Activated CD4-positive, alpha-beta T cell treated with anti-CD3 and anti-CD28 coated beads, Interleukin-2, amount 10 ng/mL, durations not matched to agents 7 days and 5 days (primary cell): Measurements from ENCODE around the gene PTGS1. TPM values are rescaled to one million over a fixed set of nuclear protein-coding genes. Genes with fewer than 3 reads are reported as not detected.

Source experiments
- CTCF ChIA-PET: fragments of 350-600 bp; sonication (Branson Sonifier 250); formaldehyde crosslinking; loops from one replicate; lab custom pipeline; 2021; ENCODE audit warnings: antibody characterized with exemption; lab: Charles Lee
- POLR2A ChIA-PET: fragments of 350-600 bp; sonication (Branson Sonifier 250); formaldehyde crosslinking; loops from one replicate; lab custom pipeline; 2021; ENCODE audit warnings: antibody characterized with exemption; lab: Charles Lee
- DNase-seq: peaks from one replicate; pipeline ENCODE4 v3.0.0-alpha.2; 2020
- H3K27ac Mint-ChIP-seq: one replicate; pipeline ENCODE4 v1.8.0; 2021; ENCODE audit warnings: mild to moderate bottlenecking, moderate library complexity, mixed read lengths
- H3K27me3 Mint-ChIP-seq: one replicate; pipeline ENCODE4 v1.8.0; 2021; ENCODE audit warnings: mixed read lengths
- H3K36me3 Mint-ChIP-seq: one replicate; pipeline ENCODE4 v1.8.0; 2021; ENCODE audit warnings: low read depth, mixed read lengths
- H3K4me1 Mint-ChIP-seq: one replicate; pipeline ENCODE4 v1.8.0; 2021; ENCODE audit warnings: mixed read lengths
- H3K4me3 Mint-ChIP-seq: one replicate; pipeline ENCODE4 v1.8.0; 2021; ENCODE audit warnings: mild to moderate bottlenecking, moderate library complexity, mixed read lengths
- H3K9me3 Mint-ChIP-seq: one replicate; pipeline ENCODE4 v1.8.0; 2021; ENCODE audit warnings: mixed read lengths
- total RNA-seq, 2 experiments: library from RNA; stranded (reverse); gene quantifications; one replicate each; pipeline ENCODE4 v1.2.3, GENCODE V29; 2021

The PTGS1 gene
- total RNA-seq, 2 experiments from 2014 or later: not detected

GRCh38 chr9:122367774-122368460 is 2.9 kb upstream of the PTGS1 start:
- H3K4me1 Mint-ChIP-seq: peaks cover 14% of the 10 kb centered on the region
- no peaks in the 10 kb centered on the region for H3K9me3 Mint-ChIP-seq
- no peaks in the 10 kb centered on the region for H3K36me3 Mint-ChIP-seq
- CTCF ChIA-PET: interaction anchor here (0.6 kb wide), 2 partner anchors 49 to 208 kb away, joined by 4 to 6 read pairs; no protein-coding TSS in a partner anchor
- H3K27me3 Mint-ChIP-seq: peaks cover 20% of the 10 kb centered on the region
- POLR2A ChIA-PET: no interaction called here
- H3K4me3 Mint-ChIP-seq: no peak overlapping the region
- no peak overlapping the region for H3K27ac Mint-ChIP-seq
- no peak for DNase-seq

DNA sequence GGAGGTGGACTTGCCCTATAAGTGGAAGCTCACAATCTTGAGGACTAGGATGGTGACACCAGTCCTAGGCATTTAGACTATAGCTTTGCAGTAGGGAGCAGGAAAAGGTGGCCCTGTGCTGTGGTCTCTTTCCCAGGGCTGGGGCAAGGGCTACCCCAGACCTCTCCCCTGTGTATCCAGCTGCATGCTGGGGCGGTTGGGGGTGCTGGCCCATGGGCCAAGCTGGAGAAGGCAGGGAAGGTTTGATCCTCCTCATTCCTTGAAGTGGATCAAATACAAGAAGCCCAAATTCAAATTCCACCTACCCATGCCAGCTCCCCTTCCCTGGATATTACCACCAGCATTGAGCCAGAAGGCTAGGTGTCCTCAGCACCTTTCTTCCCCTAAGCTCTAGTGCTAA is 2.2 kb upstream of the PTGS1 start:
- peaks cover 14% of the 10 kb centered on the region for H3K4me1 Mint-ChIP-seq
- DNase-seq: no peak
- CTCF ChIA-PET: no interaction called here
- peaks cover 20% of the 10 kb centered on the region for H3K27me3 Mint-ChIP-seq
- no peak overlapping the region for H3K27ac Mint-ChIP-seq
- no peaks in the 10 kb centered on the region for H3K9me3 Mint-ChIP-seq
- H3K4me3 Mint-ChIP-seq: no peak overlapping the region
- no peaks in the 10 kb centered on the region for H3K36me3 Mint-ChIP-seq
- POLR2A ChIA-PET: no interaction called here

GRCh38 chr9:122370303-122370702 is 521 bp upstream of the PTGS1 start:
- DNase-seq: no peak
- no peaks in the 10 kb centered on the region for H3K36me3 Mint-ChIP-seq
- H3K27me3 Mint-ChIP-seq: peaks cover 20% of the 10 kb centered on the region
- CTCF ChIA-PET: no interaction called here
- H3K4me3 Mint-ChIP-seq: no peak overlapping the region
- peaks cover 14% of the 10 kb centered on the region for H3K4me1 Mint-ChIP-seq
- H3K27ac Mint-ChIP-seq: no peak overlapping the region
- POLR2A ChIA-PET: no interaction called here
- no peaks in the 10 kb centered on the region for H3K9me3 Mint-ChIP-seq

GRCh38 chr9:122371846-122372245 is 1.0 kb downstream of the PTGS1 start:
- H3K27me3 Mint-ChIP-seq: peaks cover 20% of the 10 kb centered on the region
- no peak overlapping the region for H3K4me3 Mint-ChIP-seq
- no peak for DNase-seq
- ChIA-PET CTCF (no interaction called here), POLR2A (no interaction called here)
- peaks cover 14% of the 10 kb centered on the region for H3K4me1 Mint-ChIP-seq
- H3K9me3 Mint-ChIP-seq: no peaks in the 10 kb centered on the region
- H3K27ac Mint-ChIP-seq: no peak overlapping the region
- no peaks in the 10 kb centered on the region for H3K36me3 Mint-ChIP-seq

- ChIA-PET POLR2A (no interaction called here), CTCF (no interaction called here)
- Mint-ChIP-seq H3K9me3 (no peaks in the 10 kb centered on the region), H3K4me1 (peaks cover 14% of the 10 kb centered on the region), H3K36me3 (no peaks in the 10 kb centered on the region), H3K4me3 (no peak overlapping the region), H3K27me3 (peaks cover 20% of the 10 kb centered on the region), H3K27ac (no peak overlapping the region)
- no peak for DNase-seq
These were observed 2.3 kb downstream of the PTGS1 start for GRCh38 chr9:122372856-122373845.

DNA sequence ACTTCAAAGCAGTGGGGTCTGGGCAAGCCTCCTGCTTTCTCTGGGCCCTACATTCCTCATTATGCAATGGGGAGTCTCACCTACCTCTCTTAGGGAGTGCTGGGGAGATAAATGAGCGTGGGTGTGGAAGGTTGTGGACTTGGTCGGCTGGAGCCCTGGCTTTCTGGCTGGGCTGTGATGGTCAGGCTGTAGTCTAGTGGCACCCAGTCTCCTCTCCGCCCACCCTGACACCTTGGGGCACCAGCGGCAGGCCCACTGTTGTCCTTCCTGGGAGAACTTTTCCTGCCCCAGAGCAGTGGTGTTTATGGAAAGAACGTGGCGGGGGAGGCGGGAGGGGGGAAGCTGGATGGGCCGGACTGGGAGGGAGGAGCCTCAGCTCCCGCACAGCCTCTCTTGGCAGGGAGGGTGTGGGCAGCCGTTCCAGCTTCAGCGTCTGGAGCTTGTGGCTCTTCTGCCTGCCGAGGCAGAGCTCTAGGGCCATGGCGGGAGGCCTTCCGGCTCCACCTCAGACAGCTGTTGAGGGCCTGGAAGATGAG is 4.1 kb downstream of the PTGS1 start:
- CTCF ChIA-PET: no interaction called here

GRCh38 chr9:122376796-122377195 is 6.0 kb downstream of the PTGS1 start:
- Mint-ChIP-seq H3K9me3 (peaks cover 4% of the 10 kb centered on the region), H3K27me3 (peaks cover 6% of the 10 kb centered on the region), H3K4me1 (no peaks in the 10 kb centered on the region), H3K36me3 (no peaks in the 10 kb centered on the region), H3K4me3 (no peak overlapping the region), H3K27ac (peak overlapping the region; percentile 41)
- ChIA-PET POLR2A (no interaction called here), CTCF (no interaction called here)
- no peak for DNase-seq

More for the DNA sequence above, 4.1 kb downstream of the PTGS1 start:
- peaks cover 19% of the 10 kb centered on the region for H3K27me3 Mint-ChIP-seq
- no peak overlapping the region for H3K27ac Mint-ChIP-seq
- H3K9me3 Mint-ChIP-seq: peaks cover 2% of the 10 kb centered on the region
- no peak overlapping the region for H3K4me3 Mint-ChIP-seq
- H3K4me1 Mint-ChIP-seq: peaks cover 13% of the 10 kb centered on the region
- no peak for DNase-seq
- H3K36me3 Mint-ChIP-seq: no peaks in the 10 kb centered on the region
- POLR2A ChIA-PET: no interaction called here

GRCh38 chr9:122377241-122378164 is 6.7 kb downstream of the PTGS1 start:
- H3K4me3 Mint-ChIP-seq: no peak overlapping the region
- H3K27me3 Mint-ChIP-seq: peaks cover 1% of the 10 kb centered on the region
- no peak for DNase-seq
- CTCF ChIA-PET: no interaction called here
- peaks cover 4% of the 10 kb centered on the region for H3K9me3 Mint-ChIP-seq
- no peaks in the 10 kb centered on the region for H3K4me1 Mint-ChIP-seq
- H3K27ac Mint-ChIP-seq: no peak overlapping the region
- no peaks in the 10 kb centered on the region for H3K36me3 Mint-ChIP-seq
- POLR2A ChIA-PET: no interaction called here

- Mint-ChIP-seq H3K36me3 (no peaks in the 10 kb centered on the region), H3K4me1 (no peaks in the 10 kb centered on the region), H3K4me3 (no peak overlapping the region), H3K27me3 (no peaks in the 10 kb centered on the region), H3K9me3 (peaks cover 4% of the 10 kb centered on the region), H3K27ac (no peak overlapping the region)
- no peak for DNase-seq
- ChIA-PET POLR2A (no interaction called here), CTCF (no interaction called here)
These were observed 7.4 kb downstream of the PTGS1 start for GRCh38 chr9:122378236-122378635.

- CTCF ChIA-PET: no interaction called here
These were observed 8.5 kb downstream of the PTGS1 start for GRCh38 chr9:122379340-122379739.

DNA sequence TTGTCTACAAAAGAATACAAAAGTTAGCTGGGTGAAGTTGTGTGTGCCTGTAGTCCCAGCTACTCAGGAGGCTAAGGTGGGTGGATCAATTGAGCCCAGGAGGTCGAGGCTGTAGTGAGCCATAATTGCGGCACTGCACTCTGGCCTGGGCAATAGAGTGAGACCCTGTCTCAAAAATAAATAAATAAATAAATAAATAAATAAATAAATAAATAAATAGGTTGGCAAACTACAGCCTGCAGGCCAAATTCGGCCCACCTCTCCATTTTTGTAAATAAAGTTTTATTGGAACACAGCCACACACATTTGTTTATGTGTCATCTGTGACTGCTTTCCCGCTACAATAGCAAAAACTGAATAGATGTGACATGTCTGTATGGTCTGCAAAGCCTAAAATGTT is 9.5 kb downstream of the PTGS1 start:
- H3K4me1 Mint-ChIP-seq: no peaks in the 10 kb centered on the region
- no peaks in the 10 kb centered on the region for H3K27me3 Mint-ChIP-seq
- POLR2A ChIA-PET: no interaction called here
- CTCF ChIA-PET: no interaction called here
- H3K4me3 Mint-ChIP-seq: no peak overlapping the region
- H3K36me3 Mint-ChIP-seq: no peaks in the 10 kb centered on the region
- no peak overlapping the region for H3K27ac Mint-ChIP-seq
- DNase-seq: no peak
- H3K9me3 Mint-ChIP-seq: peaks cover 4% of the 10 kb centered on the region

More at GRCh38 chr9:122379340-122379739, 8.5 kb downstream of the PTGS1 start:
- Mint-ChIP-seq H3K9me3 (peaks cover 4% of the 10 kb centered on the region), H3K27ac (no peak overlapping the region), H3K36me3 (no peaks in the 10 kb centered on the region), H3K4me1 (no peaks in the 10 kb centered on the region), H3K4me3 (no peak overlapping the region), H3K27me3 (no peaks in the 10 kb centered on the region)
- POLR2A ChIA-PET: no interaction called here
- DNase-seq: no peak

- Mint-ChIP-seq H3K4me1 (no peaks in the 10 kb centered on the region), H3K9me3 (peaks cover 4% of the 10 kb centered on the region), H3K36me3 (no peaks in the 10 kb centered on the region), H3K4me3 (no peak overlapping the region), H3K27me3 (no peaks in the 10 kb centered on the region), H3K27ac (no peak overlapping the region)
- ChIA-PET CTCF (interaction anchor here (0.8 kb wide), 1 partner anchor 20 kb away, joined by 3 read pairs; no protein-coding TSS in a partner anchor), POLR2A (no interaction called here)
- no peak for DNase-seq
These were observed 10.6 kb downstream of the PTGS1 start for GRCh38 chr9:122381206-122381950.
